ENCODE data around the gene TXNRD2. TPM values are rescaled to one million over a fixed set of nuclear protein-coding genes. Genes with fewer than 3 reads are reported as not detected.

Gene TXNRD2
- total RNA-seq, 1 donor from 2014 or later: 75.4 TPM

- DNase-seq (ENCODE audit: low read depth in 2 of 2): no peak
These were observed 63.8 kb downstream of the TXNRD2 start for GRCh38 chr22:19877626-19878339.

- DNase-seq (ENCODE audit: low read depth in 2 of 2): no peak
These were observed 64.5 kb downstream of the TXNRD2 start for GRCh38 chr22:19876941-19877625.

- peak in 1 of 2 donors; percentile 57 for DNase-seq (ENCODE audit: low read depth in 2 of 2)
These were observed 65.2 kb downstream of the TXNRD2 start for GRCh38 chr22:19876314-19876940.

GRCh38 chr22:19875531-19876313 is 65.9 kb downstream of the TXNRD2 start:
- peak; percentile 63 to 71 for DNase-seq (ENCODE audit: low read depth in 2 of 2)

GRCh38 chr22:19875061-19875530 is 66.5 kb downstream of the TXNRD2 start:
- DNase-seq (ENCODE audit: low read depth in 2 of 2): no peak

- peak in 1 of 2 donors; percentile 55 for DNase-seq (ENCODE audit: low read depth in 2 of 2)
These were observed 67.1 kb downstream of the TXNRD2 start for GRCh38 chr22:19874307-19875060.

- no peak for DNase-seq (ENCODE audit: low read depth in 2 of 2)
These were observed 67.7 kb downstream of the TXNRD2 start for GRCh38 chr22:19873960-19874306.

GRCh38 chr22:19873138-19873959 is 68.3 kb downstream of the TXNRD2 start:
- no peak for DNase-seq (ENCODE audit: low read depth in 2 of 2)

- no peak for DNase-seq (ENCODE audit: low read depth in 2 of 2)
These were observed 68.9 kb downstream of the TXNRD2 start for GRCh38 chr22:19872779-19873137.

GRCh38 chr22:19871845-19872778 is 69.5 kb downstream of the TXNRD2 start:
- no peak for DNase-seq (ENCODE audit: low read depth in 2 of 2)

GRCh38 chr22:19871023-19871844 is 70.4 kb downstream of the TXNRD2 start:
- DNase-seq (ENCODE audit: low read depth in 2 of 2): no peak

GRCh38 chr22:19870153-19871022 is 71.2 kb downstream of the TXNRD2 start:
- no peak for DNase-seq (ENCODE audit: low read depth in 2 of 2)

- no peak for DNase-seq (ENCODE audit: low read depth in 2 of 2)
These were observed 72.0 kb downstream of the TXNRD2 start for GRCh38 chr22:19869497-19870152.

- no peak for DNase-seq (ENCODE audit: low read depth in 2 of 2)
These were observed 72.7 kb downstream of the TXNRD2 start for GRCh38 chr22:19868773-19869471.

GRCh38 chr22:19868333-19868732 is 73.3 kb downstream of the TXNRD2 start:
- DNase-seq (ENCODE audit: low read depth in 2 of 2): no peak

- no peak for DNase-seq (ENCODE audit: low read depth in 2 of 2)
These were observed 74.0 kb downstream of the TXNRD2 start for GRCh38 chr22:19867617-19868016.
